ENCODE measurements around the gene CCDC33. TPM values are rescaled to one million over a fixed set of nuclear protein-coding genes. Genes with fewer than 3 reads are reported as not detected.

Gene CCDC33
- total RNA-seq, 4 donors from 2014 or later, result 1.4 to 2.8 (median 1.7) TPM

DNA sequence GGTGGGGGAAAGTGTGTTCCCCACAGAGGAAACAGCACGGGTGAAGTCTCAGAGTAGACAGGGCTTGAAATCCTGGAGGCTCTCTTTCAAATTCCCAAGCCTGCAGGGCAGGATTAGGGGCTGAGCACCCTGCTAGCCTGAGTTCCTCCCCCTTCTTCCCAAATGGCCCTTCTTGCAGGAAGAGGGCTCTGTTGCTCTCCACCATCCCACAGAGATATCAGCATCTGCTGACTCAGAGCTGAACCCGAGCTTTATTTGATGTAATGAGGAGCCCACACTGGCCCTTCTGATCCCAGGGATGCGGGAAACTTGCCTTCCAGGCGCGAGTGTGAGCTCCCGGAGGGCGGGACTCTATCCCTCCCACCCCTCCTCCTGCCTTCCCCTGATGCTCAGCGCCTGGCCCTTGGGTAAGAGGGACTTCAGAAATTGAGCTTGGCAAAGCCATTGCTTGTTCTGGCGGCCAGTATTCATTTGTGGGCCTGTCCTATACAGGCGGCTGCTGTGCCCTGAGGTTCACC, 32.2 kb upstream of the CCDC33 start:
- Histone ChIP-seq H3K4me1 (peaks cover 0 to 6% of the 10 kb centered on the region in 2 donors), H3K27ac (peak overlapping the region in 1 of 2 donors; percentile 18), H3K36me3 (no peaks in the 10 kb centered on the region), H3K27me3 (no peaks in the 10 kb centered on the region), H3K9me3 (no peaks in the 10 kb centered on the region), H3K4me3 (no peak overlapping the region)
- DNase-seq, result peak in 1 of 2 donors; percentile 75
- intact Hi-C loops (cut with DNase I; ENCODE audit: low total_unique reads), result no loop called here
- no peak for TF ChIP-seq CTCF (IDR thresholded peaks at IDR 0.05)
- TF ChIP-seq POLR2A (IDR thresholded peaks at IDR 0.05), result no peak

GRCh38 chr15:74205582-74205947, 30.6 kb upstream of the CCDC33 start:
- no peak for DNase-seq
- H3K27me3 ChIP-seq, result no peaks in the 10 kb centered on the region
- H3K4me3 ChIP-seq, result no peak overlapping the region
- H3K36me3 ChIP-seq, result no peaks in the 10 kb centered on the region
- TF ChIP-seq POLR2A (IDR thresholded peaks at IDR 0.05) (no peak), CTCF (IDR thresholded peaks at IDR 0.05) (no peak)
- no peak overlapping the region for H3K27ac ChIP-seq
- no peaks in the 10 kb centered on the region for H3K9me3 ChIP-seq
- H3K4me1 ChIP-seq, result peaks cover 0 to 6% of the 10 kb centered on the region in 2 donors
- intact Hi-C loops (cut with DNase I; ENCODE audit: low total_unique reads), result no loop called here

GRCh38 chr15:74206801-74207281, 29.3 kb upstream of the CCDC33 start:
- peak overlapping the region in 1 of 2 donors; percentile 20 for H3K27ac ChIP-seq

DNA sequence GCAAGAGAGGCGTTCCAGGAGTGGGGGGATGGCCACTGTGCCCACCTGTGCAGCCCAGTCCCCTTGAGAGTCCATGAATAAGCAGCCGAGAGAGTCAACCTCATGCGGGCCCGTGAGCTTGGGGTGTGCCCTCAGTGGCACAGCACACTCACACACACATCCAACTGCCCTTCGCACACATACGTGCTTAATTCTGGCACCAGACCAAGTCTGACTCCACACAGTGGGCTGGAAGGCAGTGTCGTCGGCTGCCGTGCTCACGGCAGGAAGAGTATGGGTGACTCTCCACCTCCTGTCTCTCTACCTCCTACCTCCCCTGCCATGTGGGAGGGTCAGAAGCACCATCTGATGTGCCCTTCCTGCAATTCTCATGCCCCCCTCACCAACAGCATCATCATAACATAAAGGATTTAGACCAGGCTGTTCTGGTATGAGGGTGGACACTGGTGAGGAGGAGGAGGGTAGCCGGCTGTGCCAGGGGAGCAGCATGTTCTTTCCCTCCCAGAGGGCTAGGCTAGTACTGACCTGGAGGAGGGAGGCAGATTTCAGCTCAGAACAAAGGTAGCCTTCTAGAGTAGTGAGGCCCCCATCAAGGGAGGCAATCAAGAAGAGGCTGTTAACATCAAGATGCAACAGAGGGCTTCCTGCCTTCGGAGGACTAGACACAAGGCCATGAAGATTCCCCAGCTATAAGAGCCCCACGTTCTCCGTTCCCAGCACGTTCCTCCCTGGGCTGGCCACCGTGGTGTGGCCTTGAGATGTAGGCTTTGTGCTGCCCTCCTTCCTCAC, 28.3 kb upstream of the CCDC33 start:
- intact Hi-C loops (cut with DNase I; ENCODE audit: low total_unique reads), result no loop called here

More at GRCh38 chr15:74206801-74207281, 29.3 kb upstream of the CCDC33 start:
- no peaks in the 10 kb centered on the region for H3K4me1 ChIP-seq
- no peak overlapping the region for H3K4me3 ChIP-seq
- intact Hi-C loops (cut with DNase I; ENCODE audit: low total_unique reads), result no loop called here
- no peak for DNase-seq
- no peaks in the 10 kb centered on the region for H3K9me3 ChIP-seq
- no peaks in the 10 kb centered on the region for H3K36me3 ChIP-seq
- TF ChIP-seq CTCF (IDR thresholded peaks at IDR 0.05) (no peak), POLR2A (IDR thresholded peaks at IDR 0.05) (no peak)
- H3K27me3 ChIP-seq, result no peaks in the 10 kb centered on the region

More for the DNA sequence above, 28.3 kb upstream of the CCDC33 start:
- Histone ChIP-seq H3K4me3 (no peak overlapping the region), H3K27ac (no peak overlapping the region), H3K36me3 (no peaks in the 10 kb centered on the region), H3K9me3 (no peaks in the 10 kb centered on the region), H3K4me1 (no peaks in the 10 kb centered on the region), H3K27me3 (no peaks in the 10 kb centered on the region)
- TF ChIP-seq POLR2A (IDR thresholded peaks at IDR 0.05), result no peak
- no peak for TF ChIP-seq CTCF (IDR thresholded peaks at IDR 0.05)
- DNase-seq, result no peak

Measured in uterus (tissue), 4 donors.